Naive thymus-derived CD4-positive, alpha-beta T cell (primary cell): ENCODE measurements around the gene SLC9A4. TPM values are rescaled to one million over a fixed set of nuclear protein-coding genes. Genes with fewer than 3 reads are reported as not detected.

Experiments used
- ATAC-seq: fragments of 150-1000 bp; cut with Tn5 transposase; 2 replicates; pipeline ENCODE4 v1.10.0; 2021; ENCODE audit warnings: mild to moderate bottlenecking, moderate library complexity
- CTCF ChIA-PET: fragments of 350-600 bp; sonication (Branson Sonifier 250); formaldehyde crosslinking; loops from one replicate; lab custom pipeline; 2021; ENCODE audit warnings: antibody characterized with exemption; lab: Charles Lee
- POLR2A ChIA-PET: fragments of 350-600 bp; sonication (Branson Sonifier 250); formaldehyde crosslinking; loops from one replicate; lab custom pipeline; 2021; ENCODE audit warnings: antibody characterized with exemption, inconsistent platforms; lab: Charles Lee
- DNase-seq, 9 donors: peaks; one replicate each; pipeline versions ENCODE4 v3.0.0 to v3.0.0-alpha.2; 2020 to 2022; ENCODE audit warnings: mixed read lengths in 1 of 9
- H3K27ac ChIP-seq: one replicate; pipeline ENCODE4 v1.7.0; 2013; ENCODE audit warnings: mild to moderate bottlenecking, low read depth, low read length, moderate library complexity
- H3K27me3 ChIP-seq, 2 donors: one replicate each; pipeline ENCODE4 v1.7.0; 2013; ENCODE audit warnings: low read length in 2 of 2, mild to moderate bottlenecking in 2 of 2, moderate library complexity in 2 of 2; ENCODE audit not compliant: control insufficient read depth in 2 of 2, insufficient read depth in 2 of 2
- H3K36me3 ChIP-seq, 3 experiments: 1 replicate in 2 of 3; 2 replicates in 1 of 3; pipeline ENCODE4 v1.7.0; 2013; ENCODE audit warnings: low read length in 3 of 3, mild to moderate bottlenecking in 3 of 3, moderate library complexity in 1 of 3; ENCODE audit not compliant: insufficient read depth in 3 of 3, control insufficient read depth in 2 of 3
- H3K4me1 ChIP-seq, 2 donors: one replicate each; pipeline ENCODE4 v1.7.0; 2013; ENCODE audit warnings: low read length in 2 of 2, mild to moderate bottlenecking in 2 of 2, moderate library complexity in 1 of 2; ENCODE audit not compliant: control insufficient read depth in 2 of 2, insufficient read depth in 2 of 2
- H3K4me3 ChIP-seq: 2 replicates; pipeline ENCODE4 v1.7.0; 2013; ENCODE audit warnings: mild to moderate bottlenecking, low read length
- H3K9me3 ChIP-seq, 3 experiments: 1 replicate in 2 of 3; 2 replicates in 1 of 3; pipeline ENCODE4 v1.7.0; 2013; ENCODE audit warnings: low read length in 3 of 3; ENCODE audit not compliant: control insufficient read depth in 2 of 3
- H3K27ac Mint-ChIP-seq, 9 donors: one replicate each; pipeline ENCODE4 v1.8.0; 2020 to 2022; ENCODE audit warnings: mixed read lengths in 9 of 9, mild to moderate bottlenecking in 8 of 9, moderate library complexity in 5 of 9, inconsistent platforms in 2 of 9
- H3K27me3 Mint-ChIP-seq, 5 donors: one replicate each; pipeline ENCODE4 v1.8.0; 2021 to 2022; ENCODE audit warnings: mixed read lengths in 5 of 5, mild to moderate bottlenecking in 1 of 5
- H3K36me3 Mint-ChIP-seq, 5 donors: one replicate each; pipeline ENCODE4 v1.8.0; 2020 to 2022; ENCODE audit warnings: mixed read lengths in 5 of 5, mild to moderate bottlenecking in 3 of 5, inconsistent platforms in 1 of 5
- H3K4me1 Mint-ChIP-seq, 7 donors: one replicate each; pipeline ENCODE4 v1.8.0; 2020 to 2022; ENCODE audit warnings: mixed read lengths in 7 of 7, mild to moderate bottlenecking in 3 of 7, inconsistent platforms in 1 of 7
- H3K4me3 Mint-ChIP-seq, 10 donors: one replicate each; pipeline ENCODE4 v1.8.0; 2020 to 2022; ENCODE audit warnings: mild to moderate bottlenecking in 10 of 10, mixed read lengths in 10 of 10, moderate library complexity in 6 of 10, inconsistent platforms in 2 of 10
- H3K9me3 Mint-ChIP-seq, 11 donors: one replicate each; pipeline ENCODE4 v1.8.0; 2020 to 2022; ENCODE audit warnings: mixed read lengths in 11 of 11, mild to moderate bottlenecking in 4 of 11, inconsistent platforms in 1 of 11, moderate library complexity in 1 of 11
- intact Hi-C, 2 donors: fragments of 100-400 bp; cut with micrococcal nuclease; formaldehyde crosslinking; loops; one replicate each; pipeline ENCODE4 v1.15.1; 2023
- polyA plus RNA-seq, 2 donors: library from polyadenylated mRNA; unstranded; fragments of 300-500 nt; fragmentation: Illumina TruSeq; gene quantifications; one replicate each; pipeline ENCODE4 v1.2.3, GENCODE V29; 2021
- total RNA-seq, 6 experiments: library from RNA in 5 of 6; stranded (reverse) in 5 of 6; gene quantifications; 1 replicate in 5 of 6; 2 replicates in 1 of 6; pipeline ENCODE4 v1.2.3 and lab custom pipeline; 2021 to 2026

The SLC9A4 gene
- total and polyA plus RNA-seq, 7 experiments from 2014 or later = 0.05 to 0.15 (median 0.08) TPM; not detected in 2

GRCh38 chr2:102512161-102512560 lies 39.1 kb downstream of the SLC9A4 start:
- no peaks in the 10 kb centered on the region for H3K4me1 ChIP-seq
- H3K27ac ChIP-seq = no peak overlapping the region
- POLR2A ChIA-PET = no interaction called here
- Mint-ChIP-seq H3K4me1 (peaks cover 0 to 4% (median 0%) of the 10 kb centered on the region in 7 donors), H3K36me3 (no peaks in the 10 kb centered on the region), H3K27me3 (peaks cover 17 to 26% (median 26%) of the 10 kb centered on the region in 5 donors), H3K9me3 (peaks cover 0 to 4% (median 0%) of the 10 kb centered on the region in 11 donors), H3K27ac (no peak overlapping the region), H3K4me3 (no peak overlapping the region)
- intact Hi-C loops = no loop called here
- H3K4me3 ChIP-seq = no peak overlapping the region
- DNase-seq (no peak), ATAC-seq (no peak)
- H3K36me3 ChIP-seq = no peaks in the 10 kb centered on the region
- CTCF ChIA-PET = no interaction called here
- no peaks in the 10 kb centered on the region for H3K27me3 ChIP-seq
- H3K9me3 ChIP-seq = no peaks in the 10 kb centered on the region

- no peak for ATAC-seq
- H3K36me3 ChIP-seq = no peaks in the 10 kb centered on the region
- H3K4me3 Mint-ChIP-seq = no peak overlapping the region
- no peak overlapping the region for H3K27ac ChIP-seq
- peaks cover 0 to 4% (median 0%) of the 10 kb centered on the region in 11 donors for H3K9me3 Mint-ChIP-seq
- H3K36me3 Mint-ChIP-seq = no peaks in the 10 kb centered on the region
- no peaks in the 10 kb centered on the region for H3K27me3 ChIP-seq
- peaks cover 0 to 4% (median 0%) of the 10 kb centered on the region in 7 donors for H3K4me1 Mint-ChIP-seq
- CTCF ChIA-PET = no interaction called here
- POLR2A ChIA-PET = no interaction called here
- no peaks in the 10 kb centered on the region for H3K9me3 ChIP-seq
- DNase-seq = no peak
- no peak overlapping the region for H3K27ac Mint-ChIP-seq
- no peaks in the 10 kb centered on the region for H3K4me1 ChIP-seq
- no peak overlapping the region for H3K4me3 ChIP-seq
- intact Hi-C loops = no loop called here
- peaks cover 13 to 26% (median 19%) of the 10 kb centered on the region in 5 donors for H3K27me3 Mint-ChIP-seq
Observed at GRCh38 chr2:102513355-102513939, 40.4 kb downstream of the SLC9A4 start.

DNA sequence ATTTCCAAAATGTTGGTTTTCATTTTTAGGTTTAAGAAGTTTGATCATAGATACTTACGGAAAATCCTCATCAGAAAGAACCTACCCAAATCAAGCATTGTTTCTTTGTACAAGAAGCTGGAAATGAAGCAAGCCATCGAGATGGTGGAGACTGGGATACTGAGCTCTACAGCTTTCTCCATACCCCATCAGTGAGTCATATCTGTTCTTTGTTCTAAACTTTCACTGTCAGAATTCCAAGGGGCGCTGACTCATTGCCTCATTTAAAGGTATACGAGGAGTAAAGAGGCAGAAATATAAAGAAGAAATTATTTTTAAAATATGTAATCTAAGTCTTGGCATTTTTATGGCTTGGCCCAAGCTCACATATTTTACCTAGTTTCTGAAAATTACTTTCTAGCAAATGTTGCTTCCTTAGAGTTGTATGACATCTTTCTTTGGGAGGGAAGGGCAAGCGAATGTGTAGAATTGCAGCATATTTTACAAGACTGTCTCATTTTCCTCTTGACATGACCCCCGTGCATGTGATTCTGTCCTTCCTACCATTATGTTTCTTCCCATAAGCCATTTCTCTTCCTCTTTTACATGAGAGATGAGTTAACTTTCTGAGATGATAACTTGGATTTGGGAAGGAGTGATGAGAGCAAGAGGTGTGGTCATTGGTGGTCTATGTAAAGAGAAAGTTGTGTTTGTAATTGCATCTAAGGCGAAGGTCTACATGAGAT lies 41.2 kb downstream of the SLC9A4 start:
- Mint-ChIP-seq H3K36me3 (no peaks in the 10 kb centered on the region), H3K9me3 (peaks cover 0 to 4% (median 0%) of the 10 kb centered on the region in 11 donors), H3K4me1 (peaks cover 0 to 4% (median 0%) of the 10 kb centered on the region in 7 donors), H3K27me3 (peaks cover 10 to 20% (median 15%) of the 10 kb centered on the region in 5 donors), H3K4me3 (no peak overlapping the region), H3K27ac (no peak overlapping the region)
- Histone ChIP-seq H3K9me3 (no peaks in the 10 kb centered on the region), H3K27me3 (no peaks in the 10 kb centered on the region), H3K36me3 (no peaks in the 10 kb centered on the region), H3K4me3 (no peak overlapping the region), H3K4me1 (no peaks in the 10 kb centered on the region), H3K27ac (no peak overlapping the region)
- ChIA-PET POLR2A (no interaction called here), CTCF (no interaction called here)
- intact Hi-C loops = no loop called here
- DNase-seq = no peak
- ATAC-seq = no peak

DNA sequence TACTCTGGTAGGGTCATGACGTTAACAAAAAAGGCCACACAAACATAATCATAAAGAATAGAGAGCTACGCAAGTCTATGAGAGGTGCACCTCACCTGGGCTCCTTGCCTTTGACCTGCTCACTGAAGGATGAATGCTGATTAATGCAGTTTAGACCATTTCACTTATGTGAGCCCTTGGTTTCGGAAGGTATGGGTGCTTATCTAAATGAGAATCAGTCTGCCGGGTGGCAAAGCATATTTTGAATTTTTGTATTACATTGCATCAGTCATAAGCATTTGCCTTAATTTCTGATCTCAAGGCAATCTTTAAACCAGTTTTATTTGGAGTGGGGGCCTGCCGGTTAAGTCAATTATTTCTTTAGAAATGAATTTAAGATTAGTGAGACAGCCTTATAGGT lies 42.8 kb downstream of the SLC9A4 start:
- intact Hi-C loops = no loop called here
- CTCF ChIA-PET = no interaction called here
- Mint-ChIP-seq H3K27me3 (peaks cover 6 to 15% (median 11%) of the 10 kb centered on the region in 5 donors), H3K27ac (no peak overlapping the region), H3K36me3 (no peaks in the 10 kb centered on the region), H3K4me1 (no peaks in the 10 kb centered on the region), H3K9me3 (no peaks in the 10 kb centered on the region), H3K4me3 (no peak overlapping the region)
- ATAC-seq = no peak
- H3K27me3 ChIP-seq = no peaks in the 10 kb centered on the region
- DNase-seq = no peak
- H3K27ac ChIP-seq = no peak overlapping the region
- POLR2A ChIA-PET = no interaction called here
- no peaks in the 10 kb centered on the region for H3K9me3 ChIP-seq
- no peaks in the 10 kb centered on the region for H3K4me1 ChIP-seq
- no peaks in the 10 kb centered on the region for H3K36me3 ChIP-seq
- H3K4me3 ChIP-seq = no peak overlapping the region

DNA sequence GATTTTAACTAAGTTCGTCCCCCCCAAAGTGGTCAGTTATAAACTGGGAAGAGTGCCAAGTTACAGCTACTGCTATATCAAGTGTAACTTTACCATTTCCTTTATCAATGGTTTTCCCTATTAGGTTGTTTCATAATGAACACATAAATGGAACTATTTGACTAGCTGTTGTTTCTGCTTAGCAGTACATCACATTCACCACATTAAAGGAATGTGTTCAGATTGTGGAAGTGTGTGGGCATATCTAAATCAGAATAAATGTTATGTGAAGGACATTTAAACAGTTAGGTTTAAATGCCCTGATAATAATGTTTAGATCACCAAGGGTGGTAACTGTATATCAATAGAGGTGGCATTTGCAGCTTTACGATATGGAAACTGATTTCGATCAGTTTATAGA lies 45.1 kb downstream of the SLC9A4 start:
- Mint-ChIP-seq H3K4me1 (no peaks in the 10 kb centered on the region), H3K36me3 (no peaks in the 10 kb centered on the region), H3K27me3 (peaks cover 0 to 5% (median 0%) of the 10 kb centered on the region in 5 donors), H3K4me3 (no peak overlapping the region), H3K27ac (no peak overlapping the region), H3K9me3 (no peaks in the 10 kb centered on the region)
- DNase-seq (no peak), ATAC-seq (no peak)
- Histone ChIP-seq H3K9me3 (no peaks in the 10 kb centered on the region), H3K27me3 (no peaks in the 10 kb centered on the region), H3K4me3 (no peak overlapping the region), H3K36me3 (no peaks in the 10 kb centered on the region), H3K27ac (no peak overlapping the region), H3K4me1 (no peaks in the 10 kb centered on the region)
- intact Hi-C loops = no loop called here
- ChIA-PET CTCF (no interaction called here), POLR2A (no interaction called here)

- no peak overlapping the region for H3K4me3 ChIP-seq
- no peak overlapping the region for H3K27ac ChIP-seq
- CTCF ChIA-PET = no interaction called here
- no peaks in the 10 kb centered on the region for H3K27me3 ChIP-seq
- H3K36me3 Mint-ChIP-seq = no peaks in the 10 kb centered on the region
- DNase-seq (peak in 3 of 9 donors; percentile 3 to 7 (median 5)), ATAC-seq (peak; percentile 64)
- H3K9me3 ChIP-seq = no peaks in the 10 kb centered on the region
- no peaks in the 10 kb centered on the region for H3K4me1 ChIP-seq
- H3K9me3 Mint-ChIP-seq = no peaks in the 10 kb centered on the region
- peaks cover 0 to 10% (median 0%) of the 10 kb centered on the region in 7 donors for H3K4me1 Mint-ChIP-seq
- H3K27me3 Mint-ChIP-seq = peaks cover 0 to 5% (median 0%) of the 10 kb centered on the region in 5 donors
- H3K4me3 Mint-ChIP-seq = no peak overlapping the region
- intact Hi-C loops = loop anchor here in 1 of 2 donors (5.0 to 10.0 kb wide), 2 partner anchors 97 to 185 kb away; partner anchors contain the start of gene SLC9A2
- no peaks in the 10 kb centered on the region for H3K36me3 ChIP-seq
- POLR2A ChIA-PET = no interaction called here
- H3K27ac Mint-ChIP-seq = no peak overlapping the region
Observed at GRCh38 chr2:102520009-102520408, 47.0 kb downstream of the SLC9A4 start.
